Muscle of leg (tissue), 11 donors: ENCODE results near the gene SLC38A1. TPM values are rescaled to one million over a fixed set of nuclear protein-coding genes. Genes with fewer than 3 reads are reported as not detected.

Experiments used
- DNase-seq: peaks from one replicate; pipeline ENCODE4 v3.0.0; 2013
- H3K27ac ChIP-seq: one replicate; pipeline ENCODE4 v1.5.1; 2013; ENCODE audit warnings: mild to moderate bottlenecking, low read length, control low read depth
- H3K27me3 ChIP-seq: one replicate; pipeline ENCODE4 v1.6.1; 2013; ENCODE audit warnings: low read length; ENCODE audit not compliant: control insufficient read depth, insufficient read depth
- H3K36me3 ChIP-seq: one replicate; pipeline ENCODE4 v1.6.1; 2013; ENCODE audit warnings: low read length; ENCODE audit not compliant: control insufficient read depth, insufficient read depth
- H3K4me1 ChIP-seq: one replicate; pipeline ENCODE4 v1.6.1; 2013; ENCODE audit warnings: low read length; ENCODE audit not compliant: control insufficient read depth, insufficient read depth
- H3K4me3 ChIP-seq: one replicate; pipeline ENCODE4 v1.5.1; 2013; ENCODE audit warnings: low read length, control low read depth
- H3K9me3 ChIP-seq: replicated peaks from 2 replicates; pipeline ENCODE4 v1.6.1; 2013; ENCODE audit warnings: low read depth, low read length; ENCODE audit not compliant: control insufficient read depth
- WGBS: methylation state at CpG from one replicate; pipeline ENCODE4 v1.1.5; 2013; ENCODE audit warnings: missing lambda C conversion rate; ENCODE audit not compliant: insufficient coverage; 5-methylcytosine and 5-hydroxymethylcytosine counted together
- polyA plus RNA-seq, 8 donors: library from polyadenylated mRNA; unstranded; fragments of 120-200 nt; gene quantifications; one replicate each; pipeline versions ENCODE4 v1.2.1 to v1.2.3, GENCODE V29; 2013; ENCODE audit warnings: inconsistent platforms in 1 of 8, low replicate concordance in 1 of 8; ENCODE audit not compliant: insufficient read length in 8 of 8, insufficient read depth in 1 of 8
- total RNA-seq: library from RNA; stranded (reverse); fragments of 120-200 nt; gene quantifications from one replicate; pipeline ENCODE4 v1.2.4, GENCODE V29; 2013

The SLC38A1 gene
- total and polyA plus RNA-seq, 9 donors = 24.3 to 44.0 (median 31.1) TPM

GRCh38 chr12:46266382-46266791 lies 2.5 kb downstream of the SLC38A1 start:
- WGBS = 48% methylated on average over 3 of the region's 7 CpGs
- H3K36me3 ChIP-seq = no peaks in the 10 kb centered on the region
- no peaks in the 10 kb centered on the region for H3K9me3 ChIP-seq
- peaks cover 40% of the 10 kb centered on the region for H3K4me1 ChIP-seq
- peak overlapping the region; percentile 82 for H3K27ac ChIP-seq
- DNase-seq = peak; percentile 53
- peaks cover 31% of the 10 kb centered on the region for H3K27me3 ChIP-seq
- H3K4me3 ChIP-seq = peak overlapping the region; percentile 66

DNA sequence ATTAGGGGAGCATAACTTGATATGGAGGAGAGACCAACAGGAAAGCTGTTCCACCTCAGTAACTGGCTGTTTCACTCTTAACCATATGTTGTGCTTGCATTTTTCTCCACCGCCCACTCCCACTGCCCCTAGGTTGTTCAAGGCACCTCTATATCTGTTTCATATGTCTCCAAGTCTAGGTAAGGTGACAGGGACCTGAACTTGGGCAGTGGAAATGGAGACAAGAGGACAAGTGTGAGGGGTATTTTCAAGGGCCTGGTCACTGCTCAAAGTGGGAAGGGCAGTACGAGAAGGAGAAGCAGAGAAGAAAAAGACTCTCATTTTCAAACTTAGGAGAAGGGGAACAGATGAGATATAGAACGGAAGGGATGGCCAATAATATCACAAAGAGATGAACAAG lies 3.1 kb downstream of the SLC38A1 start:
- Histone ChIP-seq H3K4me1 (peaks cover 40% of the 10 kb centered on the region), H3K9me3 (no peaks in the 10 kb centered on the region), H3K27ac (no peak overlapping the region), H3K4me3 (no peak overlapping the region), H3K36me3 (no peaks in the 10 kb centered on the region), H3K27me3 (peaks cover 31% of the 10 kb centered on the region)
- DNase-seq = no peak
- 71% methylated on average over 1 of the region's 3 CpGs for WGBS

DNA sequence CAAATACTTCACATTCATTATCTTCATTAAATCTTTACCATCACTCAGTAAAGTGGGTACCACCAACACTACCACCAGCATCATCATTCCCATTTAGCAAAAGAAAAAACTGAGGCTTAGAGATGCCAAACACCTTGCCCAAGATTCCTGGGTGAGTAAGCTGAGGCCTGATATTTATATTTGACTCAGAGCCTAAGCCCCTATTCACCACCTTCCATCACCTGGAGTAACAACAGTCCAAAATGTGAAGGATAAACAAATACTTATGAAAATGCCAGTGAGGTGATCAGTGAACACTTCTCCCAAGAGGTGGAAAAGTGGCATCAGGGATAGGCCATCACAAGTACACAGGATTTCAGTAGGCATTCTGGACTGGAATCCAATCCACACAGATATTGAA lies 3.7 kb downstream of the SLC38A1 start:
- Histone ChIP-seq H3K27me3 (peaks cover 31% of the 10 kb centered on the region), H3K9me3 (no peaks in the 10 kb centered on the region), H3K4me3 (no peak overlapping the region), H3K4me1 (peaks cover 42% of the 10 kb centered on the region), H3K36me3 (no peaks in the 10 kb centered on the region), H3K27ac (no peak overlapping the region)
- DNase-seq = no peak

DNA sequence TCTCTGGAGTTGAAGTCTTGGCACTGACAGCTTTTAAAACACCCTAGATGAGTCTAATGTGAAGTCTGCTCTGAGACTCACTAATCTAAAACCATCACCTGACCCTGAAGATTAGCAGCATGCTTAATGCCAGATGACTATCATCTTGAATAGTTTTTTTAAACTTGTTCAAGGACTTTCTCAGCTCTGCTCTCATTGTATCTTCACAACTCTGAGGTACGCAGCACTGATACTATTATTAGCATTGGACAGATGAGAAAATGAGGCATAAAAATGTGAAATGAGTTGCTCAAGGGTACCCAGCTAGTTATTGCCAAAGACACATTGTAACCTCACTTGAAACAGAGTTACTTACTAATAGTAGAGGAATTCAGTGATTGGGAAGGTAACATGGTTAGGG lies 4.8 kb downstream of the SLC38A1 start:
- Histone ChIP-seq H3K27ac (no peak overlapping the region), H3K9me3 (no peaks in the 10 kb centered on the region), H3K36me3 (no peaks in the 10 kb centered on the region), H3K4me3 (no peak overlapping the region), H3K4me1 (peaks cover 36% of the 10 kb centered on the region), H3K27me3 (peaks cover 24% of the 10 kb centered on the region)
- WGBS = no CpG with 5 or more reads among the region's 1 CpG
- no peak for DNase-seq

DNA sequence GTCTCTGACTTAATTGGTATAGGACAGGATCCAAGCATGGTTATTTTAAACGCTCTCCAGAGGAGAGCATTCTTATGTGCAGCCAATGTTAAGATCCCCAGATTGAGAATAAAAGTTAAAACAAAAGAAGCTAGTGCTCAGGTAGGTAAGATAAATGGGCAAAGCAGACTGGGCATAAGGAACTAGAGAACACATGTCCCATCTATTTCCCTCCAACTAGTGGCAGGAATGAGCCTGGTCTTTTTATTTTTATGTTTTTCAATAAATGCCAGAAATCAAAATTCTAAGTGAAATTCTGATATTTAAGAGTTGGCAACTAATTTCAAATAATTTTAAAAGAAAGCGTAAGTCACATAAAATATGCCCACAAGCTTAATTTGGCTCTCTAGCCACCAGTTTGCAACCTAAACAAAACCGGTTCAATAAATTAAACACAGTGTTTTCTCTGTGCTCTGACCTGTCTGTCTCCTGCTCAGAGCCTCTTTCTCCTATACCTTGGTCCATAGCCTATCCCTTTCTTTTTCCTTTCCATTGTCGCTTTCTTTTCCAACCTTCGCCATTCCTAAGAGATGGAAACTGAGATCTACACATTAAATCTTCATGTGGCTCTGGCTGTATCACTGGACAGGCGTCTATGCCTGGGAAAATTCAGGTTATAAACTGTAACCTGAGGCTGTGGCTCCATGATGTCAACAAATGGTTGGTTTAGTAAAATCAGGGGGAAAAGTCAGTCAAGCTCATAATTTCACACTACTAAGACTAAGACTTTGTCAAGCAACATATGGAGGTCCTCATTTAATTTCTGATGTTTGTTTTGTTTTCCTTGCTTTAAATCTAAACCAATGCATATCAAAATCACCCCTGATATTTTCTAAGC lies 5.5 kb downstream of the SLC38A1 start:
- Histone ChIP-seq H3K9me3 (no peaks in the 10 kb centered on the region), H3K4me1 (peaks cover 33% of the 10 kb centered on the region), H3K4me3 (no peak overlapping the region), H3K27ac (no peak overlapping the region), H3K36me3 (no peaks in the 10 kb centered on the region), H3K27me3 (peaks cover 18% of the 10 kb centered on the region)
- WGBS = 100% methylated on average over 4 of the region's 6 CpGs
- no peak for DNase-seq

DNA sequence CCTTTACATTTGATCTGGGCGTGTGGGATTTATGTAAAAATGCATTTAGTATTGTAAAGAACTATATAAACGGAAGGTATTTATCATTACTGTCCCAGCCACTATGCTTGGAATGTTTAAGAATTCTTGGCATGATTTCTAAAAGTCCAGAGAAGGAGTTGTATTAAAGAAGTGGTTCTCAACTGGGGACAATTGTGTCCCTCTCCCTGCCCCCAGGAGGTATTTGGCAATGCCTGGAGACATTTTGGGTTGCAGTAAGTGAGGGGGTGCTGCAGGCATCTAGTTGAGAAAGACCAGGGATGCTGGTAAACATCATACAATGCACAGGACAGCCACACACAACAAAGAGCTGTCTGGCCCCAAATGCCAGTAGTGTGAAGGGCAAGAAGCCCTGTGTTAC lies 7.2 kb downstream of the SLC38A1 start:
- Histone ChIP-seq H3K27me3 (peaks cover under 1% of the 10 kb centered on the region), H3K27ac (no peak overlapping the region), H3K4me3 (no peak overlapping the region), H3K9me3 (no peaks in the 10 kb centered on the region), H3K4me1 (peaks cover 18% of the 10 kb centered on the region), H3K36me3 (no peaks in the 10 kb centered on the region)
- no peak for DNase-seq
- WGBS = no CpG with 5 or more reads among the region's 2 CpGs

GRCh38 chr12:46260913-46261476 lies 7.8 kb downstream of the SLC38A1 start:
- DNase-seq = no peak
- no peaks in the 10 kb centered on the region for H3K27me3 ChIP-seq
- H3K36me3 ChIP-seq = no peaks in the 10 kb centered on the region
- peaks cover 14% of the 10 kb centered on the region for H3K4me1 ChIP-seq
- no peak overlapping the region for H3K4me3 ChIP-seq
- no peak overlapping the region for H3K27ac ChIP-seq
- H3K9me3 ChIP-seq = no peaks in the 10 kb centered on the region
- WGBS = 83% methylated on average over 1 of the region's 2 CpGs

DNA sequence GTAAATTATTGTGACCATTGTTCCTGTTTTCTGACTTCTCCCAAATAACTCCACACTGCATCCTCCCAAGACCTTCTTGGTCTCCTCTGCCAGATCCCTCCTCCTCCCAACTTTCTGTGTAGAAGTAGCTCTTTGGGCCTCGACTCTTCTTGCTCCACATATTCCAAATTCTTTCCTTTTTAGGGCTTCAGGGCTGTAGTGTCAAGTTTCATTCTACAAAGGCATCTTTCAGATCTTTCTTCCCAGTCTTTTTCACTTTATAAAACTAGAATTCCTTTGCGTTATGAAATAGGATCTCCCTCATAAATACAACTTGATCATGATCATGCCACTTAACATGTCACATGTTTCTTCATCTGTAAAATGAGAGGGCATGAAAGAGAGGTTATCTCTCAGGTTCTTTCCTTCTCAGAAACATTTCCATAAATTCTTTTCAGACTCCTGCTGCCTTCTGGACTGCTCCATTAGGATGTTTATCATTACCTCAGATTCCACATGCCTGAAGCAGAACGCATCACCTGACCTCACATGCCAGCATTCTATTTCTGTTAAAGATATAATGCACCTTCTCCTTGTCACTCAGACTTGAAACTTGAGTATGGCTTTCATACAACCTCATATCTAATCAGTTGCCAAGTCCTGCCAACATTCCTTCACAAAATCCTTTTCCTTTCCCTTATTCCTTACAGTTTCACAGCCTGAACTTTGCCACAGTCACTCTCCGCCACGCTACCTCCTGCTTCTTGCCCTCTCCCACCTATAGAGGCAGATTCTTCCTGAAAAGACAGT lies 8.5 kb downstream of the SLC38A1 start:
- peak; percentile 44 for DNase-seq
- no peak overlapping the region for H3K27ac ChIP-seq
- no peak overlapping the region for H3K4me3 ChIP-seq
- no peaks in the 10 kb centered on the region for H3K9me3 ChIP-seq
- H3K27me3 ChIP-seq = no peaks in the 10 kb centered on the region
- 76% methylated on average over 3 of the region's 5 CpGs for WGBS
- H3K36me3 ChIP-seq = no peaks in the 10 kb centered on the region
- H3K4me1 ChIP-seq = peaks cover 11% of the 10 kb centered on the region

GRCh38 chr12:46259713-46260112 lies 9.1 kb downstream of the SLC38A1 start:
- DNase-seq = no peak
- WGBS = 33% methylated on average over 1 of the region's 1 CpG
- H3K9me3 ChIP-seq = no peaks in the 10 kb centered on the region
- H3K4me1 ChIP-seq = peaks cover 11% of the 10 kb centered on the region
- H3K4me3 ChIP-seq = no peak overlapping the region
- H3K27ac ChIP-seq = no peak overlapping the region
- no peaks in the 10 kb centered on the region for H3K27me3 ChIP-seq
- no peaks in the 10 kb centered on the region for H3K36me3 ChIP-seq

DNA sequence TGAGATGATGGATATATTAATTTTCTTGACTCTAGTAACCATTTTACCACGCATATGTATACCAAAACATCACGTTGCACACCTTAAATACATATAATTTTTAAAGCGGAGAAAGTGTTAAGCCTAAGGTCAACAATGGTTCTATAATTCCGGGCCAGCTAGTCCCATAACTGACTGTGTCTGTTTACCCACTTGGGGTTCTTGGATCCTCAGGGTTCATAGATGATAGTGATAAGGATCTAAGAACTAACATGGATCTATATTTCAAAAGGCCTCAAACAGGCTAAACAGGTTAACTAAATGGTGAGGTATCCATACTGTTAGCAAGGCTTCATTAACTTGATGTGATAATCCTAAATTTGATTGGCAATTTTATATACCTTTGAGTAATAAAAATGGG lies 9.8 kb downstream of the SLC38A1 start:
- Histone ChIP-seq H3K27ac (no peak overlapping the region), H3K4me3 (no peak overlapping the region), H3K4me1 (peaks cover 11% of the 10 kb centered on the region), H3K27me3 (no peaks in the 10 kb centered on the region), H3K36me3 (no peaks in the 10 kb centered on the region), H3K9me3 (no peaks in the 10 kb centered on the region)
- no peak for DNase-seq
- no CpG with 5 or more reads among the region's 4 CpGs for WGBS
